ENCODE data around the gene JUNB.
"Not testable (repeated sequence)": the region's sequence is repeated elsewhere in the genome, so short reads cannot be mapped to it uniquely, and the experiment has no call there.

The JUNB gene

DNA sequence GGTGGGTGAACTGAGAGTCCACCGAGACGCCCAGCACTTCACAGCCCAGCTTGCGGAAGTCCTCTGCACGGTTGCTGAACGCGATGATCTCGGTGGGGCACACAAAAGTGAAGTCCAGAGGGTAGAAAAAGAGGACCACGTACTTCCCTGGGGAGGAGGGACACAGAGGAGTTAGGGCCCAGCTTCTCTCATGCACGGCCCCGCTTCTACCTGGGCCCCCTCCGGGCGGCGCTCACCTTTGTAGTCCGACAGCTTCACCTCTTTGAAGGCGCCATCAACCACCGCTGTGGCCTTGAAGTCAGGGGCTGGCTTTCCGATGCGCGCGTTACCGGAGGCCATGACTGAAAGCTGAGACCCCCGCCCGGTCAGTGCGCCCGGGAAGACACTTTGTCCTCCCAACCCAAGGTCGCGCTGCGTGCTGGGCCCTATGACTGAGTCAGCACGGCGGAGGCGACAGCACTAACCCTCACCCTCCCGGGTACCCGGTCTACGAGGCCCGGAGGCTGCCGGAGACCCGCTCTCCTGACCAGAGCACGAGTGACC lies 9.7 kb downstream of the JUNB start:
- peak overlapping the region; percentile 92 for H3K4me3 ChIP-seq (ENCODE audit: low read depth, low read length)
- no peak for DNase-seq (ENCODE audit: low read depth)

DNA sequence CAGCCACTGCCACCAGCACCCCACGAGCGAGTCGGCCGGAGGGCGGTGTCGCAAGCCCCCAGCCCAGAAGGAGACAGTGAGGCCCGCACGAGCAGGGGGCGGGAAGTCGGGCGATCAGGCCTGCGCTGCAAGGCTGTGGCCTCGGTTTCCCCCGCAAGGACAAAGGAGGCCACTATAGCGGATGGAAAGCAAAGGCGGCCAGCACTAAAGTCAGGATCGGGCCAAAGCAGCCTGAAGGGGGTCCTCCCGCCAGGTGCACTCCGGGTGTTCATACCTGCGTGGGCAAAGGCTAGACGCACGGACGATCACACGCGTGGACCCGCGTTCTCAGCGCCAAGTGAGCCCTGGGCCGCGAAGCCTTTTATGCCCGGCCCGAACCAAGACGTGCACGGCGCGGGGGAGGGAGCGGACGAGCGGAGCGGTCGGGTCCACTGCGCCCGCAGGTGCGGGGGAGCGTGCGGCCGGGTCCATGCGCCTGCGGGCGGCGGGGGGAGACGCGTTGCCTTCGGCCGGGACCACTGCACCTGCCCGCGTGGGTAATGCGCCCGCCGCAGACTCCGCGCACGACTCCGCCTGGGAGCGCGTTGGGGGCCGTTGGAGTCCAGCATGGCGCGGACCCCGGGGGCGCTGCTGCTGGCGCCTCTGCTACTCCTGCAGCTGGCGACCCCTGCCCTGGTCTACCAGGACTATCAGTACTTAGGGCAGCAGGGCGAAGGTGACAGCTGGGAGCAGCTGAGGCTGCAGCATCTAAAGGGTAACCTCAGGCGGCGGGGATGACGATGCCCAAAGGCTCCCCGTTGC lies 10.4 kb downstream of the JUNB start, which contains the start of the genes PRDX2 and THSD8:
Gene PRDX2 (minus strand): TSS at position 335 of the 801 bp plus-strand sequence. CDS start 539 bp downstream, outside the sequence.
Gene THSD8 (plus strand): TSS at position 604 of the 801 bp plus-strand sequence. CDS start 3 bp downstream, at position 607.
- no peak for DNase-seq (ENCODE audit: low read depth)
- peak within 1 kb of the TSS; percentile 92 for H3K4me3 ChIP-seq (ENCODE audit: low read depth, low read length)

DNA sequence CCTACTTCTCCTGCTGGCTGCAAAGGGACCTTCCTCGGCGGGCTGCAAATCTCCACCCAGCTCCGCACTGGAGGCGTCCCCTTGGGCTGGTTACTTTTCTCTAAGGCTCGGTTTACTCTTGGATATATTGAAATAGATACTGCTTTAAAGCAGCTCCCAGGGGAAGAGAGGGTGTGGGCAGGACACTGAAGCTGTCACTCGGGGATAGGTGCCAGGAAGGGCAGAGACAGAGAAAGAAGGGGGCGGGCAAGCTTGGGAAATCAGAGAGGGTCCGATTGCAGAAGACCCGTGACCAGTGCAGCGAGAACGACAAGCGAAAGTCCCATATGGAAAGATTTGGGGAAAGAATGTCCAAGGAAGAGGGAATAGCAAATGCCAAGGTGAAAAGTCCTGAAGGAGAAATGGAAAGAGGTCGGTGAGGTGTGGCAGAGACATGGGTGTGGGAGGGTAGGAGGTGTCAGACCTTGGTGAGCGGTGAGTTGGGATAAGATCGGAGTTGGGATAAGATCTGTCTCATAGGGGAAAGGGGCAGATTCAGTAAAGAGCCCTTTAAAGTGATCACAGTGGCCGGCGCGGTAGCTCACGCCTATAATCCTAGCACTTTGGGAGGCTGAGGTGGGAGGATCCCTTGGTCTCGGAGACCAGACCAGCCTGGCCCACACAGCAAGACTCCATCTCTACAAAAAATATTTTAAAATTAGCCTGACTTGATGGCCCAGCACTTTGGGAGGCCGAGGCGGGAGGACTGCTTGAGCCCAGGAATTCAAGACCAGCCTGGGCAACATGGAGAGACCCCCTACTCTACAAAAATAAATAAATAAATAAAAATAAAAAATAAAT lies 11.2 kb downstream of the JUNB start:
- DNase-seq (ENCODE audit: low read depth): no peak
- peak overlapping the region; percentile 92 for H3K4me3 ChIP-seq (ENCODE audit: low read depth, low read length)

DNA sequence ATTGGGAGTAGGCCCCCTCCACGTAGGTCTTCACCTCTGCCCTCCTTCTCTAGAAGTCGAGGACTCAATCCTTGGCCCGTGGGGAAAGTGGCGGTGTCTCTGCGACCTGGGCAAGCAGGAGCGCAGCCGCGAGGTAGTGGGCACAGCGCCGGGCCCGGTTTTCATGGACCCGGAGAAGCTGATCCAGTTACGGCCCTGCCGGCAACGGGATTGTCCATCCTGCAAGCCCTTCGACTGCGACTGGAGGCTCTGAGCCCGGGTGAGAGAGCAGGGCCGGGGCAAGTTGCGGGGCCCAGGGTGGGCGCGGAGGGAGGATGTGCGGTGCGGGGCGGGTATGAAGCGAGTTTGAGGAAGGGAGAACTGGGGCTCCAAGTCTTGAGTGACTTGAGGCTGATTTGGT lies 12.8 kb downstream of the JUNB start:
- no peak overlapping the region for H3K4me3 ChIP-seq (ENCODE audit: low read depth, low read length)
- DNase-seq (ENCODE audit: low read depth): no peak

DNA sequence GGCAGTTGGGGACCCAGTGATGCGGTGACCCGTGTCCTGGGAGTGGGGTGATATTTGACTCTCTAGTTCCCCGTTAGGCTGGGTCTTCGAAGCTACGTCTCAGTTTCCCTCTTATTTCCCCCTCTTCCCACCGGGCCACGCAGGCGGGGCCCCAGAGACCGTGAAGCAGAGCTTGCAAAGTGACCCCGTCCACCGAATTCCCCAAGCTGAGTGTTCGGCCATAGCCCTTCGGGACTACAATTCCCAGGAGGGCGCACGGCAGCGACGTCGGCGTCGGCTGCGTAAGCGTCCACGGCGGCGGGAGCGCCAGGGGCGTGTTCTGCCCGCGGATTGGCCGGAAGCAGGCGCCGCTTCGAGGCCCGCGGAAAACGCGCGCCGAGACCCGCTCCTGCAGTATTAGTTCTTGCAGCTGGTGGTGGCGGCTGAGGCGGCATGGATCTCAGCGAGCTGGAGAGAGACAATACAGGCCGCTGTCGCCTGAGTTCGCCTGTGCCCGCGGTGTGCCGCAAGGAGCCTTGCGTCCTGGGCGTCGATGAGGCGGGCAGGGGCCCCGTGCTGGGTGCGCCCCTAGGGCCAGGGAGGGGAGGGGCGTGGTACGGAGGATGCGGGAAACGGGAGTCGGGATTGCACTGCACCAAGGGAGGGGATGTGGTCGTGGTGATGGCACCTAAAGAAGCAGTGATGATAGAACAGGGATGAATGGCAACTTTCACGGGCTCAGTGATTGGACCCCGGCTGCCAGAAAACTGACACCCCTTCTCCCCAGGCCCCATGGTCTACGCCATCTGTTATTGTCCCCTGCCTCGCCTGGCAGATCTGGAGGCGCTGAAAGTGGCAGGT lies 15.2 kb downstream of the JUNB start, which contains the start of gene RNASEH2A:
Gene RNASEH2A (plus strand): TSS at position 343 of the 840 bp plus-strand sequence. CDS start 90 bp downstream, at position 433.
- no peak for DNase-seq (ENCODE audit: low read depth)
- H3K4me3 ChIP-seq (ENCODE audit: low read depth, low read length): peak within 1 kb of the TSS; percentile 80

DNA sequence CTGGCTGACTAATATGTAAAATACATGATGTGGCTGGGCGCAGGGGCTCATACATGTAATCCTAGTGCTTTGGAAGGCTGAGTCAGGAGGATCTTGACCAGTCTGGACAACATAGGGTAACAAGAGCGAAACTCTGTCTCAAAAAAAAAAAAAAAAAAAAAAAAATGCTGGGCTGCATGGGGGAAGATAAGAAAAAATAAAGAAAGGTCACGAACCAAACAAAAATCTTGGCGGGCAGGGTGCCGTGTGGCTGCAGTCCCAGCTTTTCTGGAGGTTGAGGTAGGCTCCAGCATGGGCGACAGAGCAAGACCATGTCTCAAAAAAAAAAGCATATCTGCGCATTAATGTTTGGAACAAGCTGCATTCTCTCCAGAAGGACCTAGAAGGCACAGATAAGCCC lies 23.8 kb downstream of the JUNB start:
- DNase-seq (ENCODE audit: low read depth): no peak

DNA sequence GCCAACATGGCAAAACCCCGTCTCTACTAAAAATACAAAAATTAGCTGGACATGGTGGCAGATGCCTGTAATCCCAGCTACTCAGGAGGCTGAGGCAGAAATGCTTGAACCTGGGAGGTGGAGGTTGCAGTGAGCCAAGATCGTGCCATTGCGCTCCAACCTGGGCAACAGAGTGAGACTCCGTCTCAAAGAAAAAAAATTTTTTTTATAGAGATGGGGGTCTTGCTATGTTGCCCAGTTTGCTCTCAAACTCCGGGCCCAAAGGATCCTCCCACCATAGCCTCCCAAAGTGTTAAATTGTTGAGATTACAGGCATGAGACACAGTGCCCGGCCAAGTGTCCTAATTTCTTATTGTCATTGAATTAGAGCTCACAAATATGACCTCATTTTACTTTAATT lies 25.9 kb downstream of the JUNB start:
- DNase-seq (ENCODE audit: low read depth); H3K4me3 ChIP-seq (ENCODE audit: low read depth, low read length): not testable (repeated sequence)

More for the DNA sequence above, 23.8 kb downstream of the JUNB start:
- no peak overlapping the region for H3K4me3 ChIP-seq (ENCODE audit: low read depth, low read length)

DNA sequence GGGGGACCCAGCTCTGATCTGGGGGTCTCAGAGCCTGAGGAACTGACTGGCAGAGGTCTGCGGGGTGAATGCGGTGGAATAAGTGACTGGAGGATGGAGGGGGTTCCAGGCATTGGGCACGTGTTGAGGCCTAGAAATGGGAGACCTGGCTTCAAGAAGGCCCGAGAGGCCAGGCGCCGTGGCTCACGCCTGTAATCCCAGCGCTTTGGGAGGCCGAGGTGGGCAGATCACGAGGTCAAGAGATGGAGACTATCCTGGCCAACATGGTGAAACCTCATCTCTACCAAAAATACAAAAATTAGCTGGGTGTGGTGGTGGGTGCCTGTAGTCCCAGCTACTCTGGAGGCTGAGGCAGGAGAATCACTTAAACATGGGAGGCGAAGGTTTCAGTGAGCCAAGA lies 26.5 kb downstream of the JUNB start:
- not testable (repeated sequence) for DNase-seq (ENCODE audit: low read depth)

DNA sequence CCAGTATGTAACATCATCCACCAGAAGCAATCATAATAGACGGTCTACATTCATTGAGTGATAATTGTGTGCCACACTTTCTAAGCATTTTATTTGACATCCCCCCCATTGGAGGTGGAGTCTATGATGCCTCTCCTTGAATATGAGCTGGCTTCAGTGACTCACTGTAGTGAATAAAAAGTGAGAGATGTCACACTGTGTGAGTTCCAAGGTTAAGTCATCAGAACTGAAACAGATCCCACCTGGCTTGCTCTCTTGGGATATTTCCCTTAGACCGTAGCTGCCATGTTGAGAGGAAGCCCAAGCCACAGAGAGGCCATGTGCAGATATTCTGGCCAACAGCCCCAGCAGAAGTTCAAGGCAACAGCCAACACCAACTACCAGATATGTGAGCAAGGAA lies 30.5 kb downstream of the JUNB start:
- DNase-seq (ENCODE audit: low read depth): no peak
- H3K4me3 ChIP-seq (ENCODE audit: low read depth, low read length): no peak overlapping the region

More for the DNA sequence above, 26.5 kb downstream of the JUNB start:
- not testable (repeated sequence) for H3K4me3 ChIP-seq (ENCODE audit: low read depth, low read length)

DNA sequence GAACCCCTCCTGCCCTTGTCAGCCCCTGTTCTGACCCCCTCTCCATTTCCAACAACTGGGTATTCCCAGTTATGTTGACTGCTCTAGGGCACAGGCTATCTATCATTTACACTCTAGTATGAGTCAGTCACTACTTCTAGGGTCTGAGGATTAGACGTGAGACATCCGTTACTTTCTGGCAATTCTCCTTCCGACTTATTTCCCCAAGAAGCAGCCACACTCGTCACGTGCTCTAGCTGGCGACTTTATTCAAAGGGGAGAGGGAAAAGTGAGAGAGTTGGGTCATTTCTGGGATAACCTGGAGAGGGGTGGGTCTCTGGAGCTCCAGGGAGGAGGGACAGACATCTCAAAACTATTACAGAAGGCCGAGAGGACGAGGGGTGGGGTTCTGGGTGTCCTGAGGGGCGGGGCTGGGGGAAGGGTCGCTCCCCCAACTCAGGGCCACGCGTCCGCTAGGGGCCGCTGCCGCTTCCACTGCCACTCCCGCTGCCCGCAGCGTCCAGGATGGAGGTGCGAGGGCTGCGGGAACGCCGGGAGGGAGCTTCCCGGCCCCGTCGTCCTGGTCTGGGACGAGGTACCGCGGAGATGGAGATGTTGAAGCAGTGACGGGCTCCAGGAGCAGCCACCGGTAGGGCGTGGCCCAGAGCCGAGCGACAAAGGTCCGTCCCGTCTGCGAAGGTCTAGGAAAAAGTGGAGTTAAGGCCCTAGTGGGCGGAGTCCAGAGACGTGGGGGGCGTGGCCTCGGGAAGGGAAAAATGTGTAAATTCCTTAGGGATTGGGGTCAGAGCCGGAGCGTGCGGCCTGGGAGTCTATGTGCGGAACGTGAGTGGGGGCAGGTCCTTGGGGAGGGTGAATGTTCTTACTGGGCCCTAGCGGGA lies 34.2 kb downstream of the JUNB start:
- no peak for DNase-seq (ENCODE audit: low read depth)

DNA sequence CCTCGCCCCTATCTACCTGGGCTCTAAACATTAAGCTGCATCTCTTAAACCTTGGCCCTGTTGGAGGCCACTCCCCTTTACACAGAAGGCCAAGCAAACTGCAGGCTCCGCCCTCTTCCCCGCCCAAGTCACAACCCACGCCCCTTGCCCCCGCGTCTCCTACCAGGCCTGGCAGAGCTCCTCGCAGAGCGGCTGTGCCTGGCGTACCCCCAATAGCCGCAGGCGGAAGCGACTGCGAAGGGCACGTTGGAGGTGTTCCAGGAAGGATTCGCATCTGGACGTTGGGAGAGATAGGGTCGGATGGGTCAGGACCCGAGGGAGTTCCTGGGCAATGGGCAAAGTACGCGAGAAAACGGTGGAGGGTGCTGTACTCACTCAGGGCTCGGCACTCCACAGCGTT lies 37.2 kb downstream of the JUNB start:
- no peak overlapping the region for H3K4me3 ChIP-seq (ENCODE audit: low read depth, low read length)
- DNase-seq (ENCODE audit: low read depth): no peak

More for the DNA sequence above, 34.2 kb downstream of the JUNB start:
- no peak overlapping the region for H3K4me3 ChIP-seq (ENCODE audit: low read depth, low read length)

DNA sequence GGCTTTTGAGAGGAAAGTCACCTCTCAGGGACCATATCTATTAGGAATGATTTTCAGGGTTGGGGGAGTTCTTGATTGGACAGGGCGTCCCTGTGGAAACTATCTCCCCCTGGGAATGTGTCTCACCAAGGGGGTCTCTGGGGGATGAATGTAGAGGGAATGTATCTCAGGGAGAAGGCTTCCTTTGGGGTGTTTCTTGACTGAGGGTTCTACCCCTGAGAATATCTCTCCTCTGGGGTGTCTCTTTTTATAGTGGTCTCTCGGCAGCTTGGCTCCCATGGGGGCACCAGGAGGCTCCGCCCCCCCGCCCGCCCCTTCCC lies 42.1 kb downstream of the JUNB start:
- H3K4me3 ChIP-seq (ENCODE audit: low read depth, low read length): no peak overlapping the region

DNA sequence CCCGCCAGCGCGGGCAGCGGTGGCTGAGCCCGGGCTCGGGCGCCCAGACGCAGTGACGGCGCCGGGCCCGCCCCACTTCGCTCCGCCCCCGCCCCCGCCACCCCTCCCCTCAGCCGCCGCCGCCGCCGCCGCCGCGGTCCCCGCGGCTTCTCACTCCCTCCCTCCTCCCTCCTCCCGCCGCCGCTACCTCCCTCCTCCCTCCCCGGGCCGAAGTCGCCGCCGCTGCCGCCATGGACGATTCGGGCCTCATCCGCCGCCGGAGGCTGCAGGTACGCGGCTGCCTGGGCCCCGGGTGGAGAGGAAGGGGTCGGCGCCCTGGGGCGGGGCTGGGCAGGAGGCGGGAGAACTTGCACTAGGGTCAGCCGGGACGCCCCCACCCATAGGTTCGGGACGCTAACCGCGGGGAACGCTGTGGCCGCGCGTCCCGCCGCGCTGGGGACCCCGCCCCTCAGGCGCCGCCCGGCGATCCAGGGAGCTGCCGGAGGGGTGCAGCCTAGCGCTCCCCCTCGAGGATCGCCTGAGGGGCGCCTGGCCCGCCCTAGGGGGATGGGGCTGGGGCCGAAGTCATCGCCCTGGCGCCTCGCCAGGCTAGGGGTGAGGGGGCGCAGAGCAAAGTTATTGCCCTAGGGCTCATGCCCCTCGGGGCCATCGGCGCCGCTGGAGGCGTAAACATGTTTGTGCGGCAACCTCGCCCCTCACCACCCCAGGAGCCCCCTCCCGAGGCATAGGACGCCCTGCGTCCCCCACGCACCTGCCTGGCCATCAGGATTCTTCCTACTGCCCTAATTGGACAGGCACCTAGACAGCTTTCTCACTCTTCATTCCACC lies 42.7 kb downstream of the JUNB start:
- DNase-seq (ENCODE audit: low read depth): no peak
- H3K4me3 ChIP-seq (ENCODE audit: low read depth, low read length): peak overlapping the region; percentile 46

More for the DNA sequence above, 42.1 kb downstream of the JUNB start:
- DNase-seq (ENCODE audit: low read depth): no peak

DNA sequence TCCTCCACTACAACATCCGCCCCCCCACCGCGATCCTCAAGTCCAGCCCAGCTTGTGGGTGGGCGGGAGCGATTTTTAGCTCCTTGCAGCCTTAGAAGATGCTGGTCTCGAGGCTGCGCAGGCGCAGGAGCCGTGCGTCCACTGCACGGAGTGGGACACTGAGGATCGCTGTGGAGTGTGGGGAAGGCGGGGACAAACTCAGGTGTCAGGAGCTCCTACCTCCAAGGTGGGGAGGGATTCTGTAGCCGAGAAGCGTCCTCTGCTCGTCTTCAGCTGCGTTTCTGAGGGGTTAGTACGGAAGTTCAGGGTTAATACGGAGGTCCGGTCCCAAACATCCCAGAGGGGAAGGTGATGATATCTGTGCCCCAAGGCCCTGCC lies 43.3 kb downstream of the JUNB start, which contains the start of gene RTBDN:
Gene RTBDN (minus strand): TSS at position 14 of the 378 bp plus-strand sequence. CDS start 4,600 bp downstream, outside the sequence.
- DNase-seq (ENCODE audit: low read depth): no peak

DNA sequence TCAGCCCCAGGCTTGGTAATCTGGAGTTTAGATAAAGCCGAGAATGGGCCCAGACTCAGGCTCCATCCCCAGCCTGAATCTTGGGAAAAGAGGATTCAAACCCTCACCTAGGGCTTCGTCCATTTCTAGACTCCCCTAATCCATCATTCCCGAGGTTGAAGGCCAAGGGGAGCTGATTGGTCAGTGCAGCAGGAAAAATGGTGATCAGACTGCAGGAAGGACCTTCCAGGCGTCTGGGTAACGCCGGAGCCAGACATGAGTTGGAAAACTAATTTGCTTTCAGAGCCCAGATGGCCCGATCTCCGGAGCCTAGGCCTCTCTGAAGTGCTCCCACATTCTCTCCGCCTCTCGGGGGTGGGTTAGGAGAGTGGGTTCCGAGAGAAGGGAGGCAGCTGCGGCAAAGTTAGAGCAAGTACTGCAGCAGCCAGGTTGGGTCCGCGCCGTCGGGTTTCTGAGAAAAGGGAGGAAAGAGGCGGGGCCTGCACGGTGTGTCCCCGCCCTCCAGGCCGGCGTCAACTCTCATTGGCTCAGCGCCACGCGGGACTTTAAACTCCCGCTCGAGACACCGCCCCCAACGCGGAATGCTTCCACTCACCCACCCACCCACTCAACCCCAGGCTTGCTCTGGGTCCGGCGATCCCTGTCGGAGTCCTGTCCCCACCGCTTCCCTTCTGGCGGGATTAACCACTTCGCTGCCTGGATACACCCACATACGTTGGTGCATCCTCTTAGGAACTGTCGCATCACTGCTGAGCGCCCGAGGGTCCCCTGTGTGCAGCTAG lies 43.9 kb downstream of the JUNB start:
- H3K4me3 ChIP-seq (ENCODE audit: low read depth, low read length): no peak overlapping the region

More for the DNA sequence above, 43.3 kb downstream of the JUNB start, which contains the start of gene RTBDN:
- peak within 1 kb of the TSS; percentile 46 for H3K4me3 ChIP-seq (ENCODE audit: low read depth, low read length)

DNA sequence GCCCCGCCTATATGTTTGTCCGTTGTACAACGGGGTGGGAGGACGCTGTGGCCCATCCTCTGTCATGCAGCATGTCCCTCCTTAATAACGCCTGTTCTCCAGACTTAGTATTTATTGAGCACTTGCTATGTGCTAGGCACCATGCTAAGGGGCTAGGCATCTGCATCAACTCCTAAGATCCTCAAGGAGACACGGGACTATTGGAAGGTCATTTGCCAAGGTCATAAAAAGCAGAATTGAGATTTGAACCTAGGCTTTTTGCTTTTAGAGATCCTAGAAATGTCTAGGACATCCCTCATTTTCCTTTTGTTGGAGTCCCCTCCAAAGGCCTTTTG lies 45.2 kb downstream of the JUNB start:
- H3K4me3 ChIP-seq (ENCODE audit: low read depth, low read length): no peak overlapping the region
- DNase-seq (ENCODE audit: low read depth): no peak

More for the DNA sequence above, 43.9 kb downstream of the JUNB start:
- DNase-seq (ENCODE audit: low read depth): no peak

DNA sequence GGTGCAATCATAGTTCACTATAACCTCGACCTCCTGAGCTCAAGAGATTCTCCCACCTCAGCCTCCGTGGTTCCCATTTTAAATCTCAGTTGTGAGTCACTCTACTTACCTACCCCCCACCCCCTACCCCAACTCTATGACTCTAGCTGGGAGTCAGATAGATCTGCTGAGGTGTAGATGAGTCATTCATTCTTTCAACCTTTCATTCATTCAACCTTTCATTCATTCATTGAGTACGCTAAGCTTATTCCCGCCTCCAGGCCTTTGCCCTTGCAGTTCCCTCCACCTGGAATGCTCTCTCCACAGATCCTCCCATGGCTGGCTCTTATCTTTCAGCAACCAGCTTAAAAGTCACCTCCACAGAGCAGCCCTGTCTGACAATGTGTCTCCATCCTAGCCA lies 45.9 kb downstream of the JUNB start:
- DNase-seq (ENCODE audit: low read depth): no peak

More for the DNA sequence above, 45.9 kb downstream of the JUNB start:
- H3K4me3 ChIP-seq (ENCODE audit: low read depth, low read length): no peak overlapping the region
